ENCODE results near the gene KCNJ10.

DNA sequence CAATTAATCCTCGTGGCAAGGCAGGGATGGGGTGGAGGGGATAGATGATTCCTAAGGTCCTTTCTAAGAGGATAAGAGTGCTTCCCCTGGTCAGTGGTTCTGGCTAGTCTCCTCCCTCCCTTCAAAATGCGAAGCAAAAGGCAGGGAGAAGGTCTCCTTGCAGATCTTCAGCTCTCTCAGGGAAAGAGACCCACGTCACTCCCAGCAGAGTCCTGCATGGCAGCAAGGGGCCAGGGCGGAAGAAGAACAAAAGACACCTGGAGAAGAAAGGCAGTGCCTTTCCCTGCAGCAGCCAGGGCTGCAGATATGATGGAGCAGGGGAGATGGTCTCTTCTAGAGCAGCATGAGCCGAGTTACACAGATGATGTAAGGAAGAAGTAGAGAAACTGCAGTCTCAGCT is 86.3 kb downstream of the KCNJ10 start:
- no peak for TF ChIP-seq GABPA (IDR thresholded peaks at IDR 0.05; ENCODE audit: low read depth)
- TF ChIP-seq, protein P1, sequence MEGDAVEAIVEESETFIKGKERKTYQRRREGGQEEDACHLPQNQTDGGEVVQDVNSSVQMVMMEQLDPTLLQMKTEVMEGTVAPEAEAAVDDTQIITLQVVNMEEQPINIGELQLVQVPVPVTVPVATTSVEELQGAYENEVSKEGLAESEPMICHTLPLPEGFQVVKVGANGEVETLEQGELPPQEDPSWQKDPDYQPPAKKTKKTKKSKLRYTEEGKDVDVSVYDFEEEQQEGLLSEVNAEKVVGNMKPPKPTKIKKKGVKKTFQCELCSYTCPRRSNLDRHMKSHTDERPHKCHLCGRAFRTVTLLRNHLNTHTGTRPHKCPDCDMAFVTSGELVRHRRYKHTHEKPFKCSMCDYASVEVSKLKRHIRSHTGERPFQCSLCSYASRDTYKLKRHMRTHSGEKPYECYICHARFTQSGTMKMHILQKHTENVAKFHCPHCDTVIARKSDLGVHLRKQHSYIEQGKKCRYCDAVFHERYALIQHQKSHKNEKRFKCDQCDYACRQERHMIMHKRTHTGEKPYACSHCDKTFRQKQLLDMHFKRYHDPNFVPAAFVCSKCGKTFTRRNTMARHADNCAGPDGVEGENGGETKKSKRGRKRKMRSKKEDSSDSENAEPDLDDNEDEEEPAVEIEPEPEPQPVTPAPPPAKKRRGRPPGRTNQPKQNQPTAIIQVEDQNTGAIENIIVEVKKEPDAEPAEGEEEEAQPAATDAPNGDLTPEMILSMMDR (IDR thresholded peaks at IDR 0.05; ENCODE audit: insufficient read depth, low read length) = no peak
